Endothelial cell (in vitro differentiated cells): ENCODE measurements around the gene TMC3. TPM values are rescaled to one million over a fixed set of nuclear protein-coding genes. Genes with fewer than 3 reads are reported as not detected.

Source experiments
- DNase-seq: peaks from one replicate; pipeline ENCODE4 v3.0.0; 2021; ENCODE audit warnings: low spot score
- H3K27ac Mint-ChIP-seq: one replicate; pipeline ENCODE4 v1.8.0; 2021; ENCODE audit warnings: mixed read lengths, inconsistent platforms; ENCODE audit not compliant: unreplicated experiment
- H3K27me3 Mint-ChIP-seq: one replicate; pipeline ENCODE4 v1.8.0; 2021; ENCODE audit warnings: mild to moderate bottlenecking, moderate library complexity, mixed read lengths, inconsistent platforms; ENCODE audit not compliant: unreplicated experiment
- H3K36me3 Mint-ChIP-seq: one replicate; pipeline ENCODE4 v1.8.0; 2021; ENCODE audit warnings: mild to moderate bottlenecking, low read depth, mixed read lengths, inconsistent platforms; ENCODE audit not compliant: unreplicated experiment
- H3K4me1 Mint-ChIP-seq: one replicate; pipeline ENCODE4 v1.8.0; 2021; ENCODE audit warnings: mild to moderate bottlenecking, mixed read lengths, inconsistent platforms; ENCODE audit not compliant: unreplicated experiment
- H3K4me3 Mint-ChIP-seq: one replicate; pipeline ENCODE4 v1.8.0; 2021; ENCODE audit warnings: mild to moderate bottlenecking, mixed read lengths, inconsistent platforms; ENCODE audit not compliant: unreplicated experiment
- H3K9me3 Mint-ChIP-seq: one replicate; pipeline ENCODE4 v1.8.0; 2021; ENCODE audit warnings: mixed read lengths, inconsistent platforms; ENCODE audit not compliant: unreplicated experiment
- total RNA-seq: library from RNA; stranded (reverse); fragmentation: NEBNext Ultra II Directional; extraction: Animal tissue kit (Norgen Biotek cat#: 25700); gene quantifications from one replicate; pipeline ENCODE4 v1.2.1, GENCODE V29; 2021; ENCODE audit not compliant: unreplicated experiment
- TF ChIP-seq, protein P1 (sequence below): fragments of 200-600 bp; sonication (generic); IDR thresholded peaks from one replicate; pipeline ENCODE4 v1.5.0; 2021; ENCODE audit warnings: antibody characterized with exemption; ENCODE audit not compliant: unreplicated experiment

The TMC3 gene
- total RNA-seq, 1 donor from 2014 or later, result not detected

DNA sequence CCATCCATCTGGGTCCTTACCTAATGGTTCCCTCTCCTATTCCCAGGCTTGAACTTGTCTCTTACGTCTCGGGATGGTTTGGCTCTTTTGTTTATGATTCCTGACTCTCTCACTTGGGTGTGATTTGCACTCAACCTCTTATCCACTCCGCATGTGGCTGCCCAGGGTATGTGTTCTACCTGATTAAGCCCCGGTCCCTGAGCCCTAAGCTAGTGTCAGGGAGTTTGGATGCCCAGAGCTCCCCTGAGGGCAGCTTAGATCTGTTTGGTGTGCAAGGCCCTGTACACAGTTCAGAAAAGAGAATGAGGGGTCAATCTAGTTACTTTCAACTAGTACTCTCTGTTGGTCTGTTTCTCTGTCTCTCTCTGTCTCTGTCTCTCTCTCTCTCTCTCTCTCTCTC lies 34.2 kb downstream of the TMC3 start:
- no peaks in the 10 kb centered on the region for H3K27me3 Mint-ChIP-seq
- TF ChIP-seq, protein P1, sequence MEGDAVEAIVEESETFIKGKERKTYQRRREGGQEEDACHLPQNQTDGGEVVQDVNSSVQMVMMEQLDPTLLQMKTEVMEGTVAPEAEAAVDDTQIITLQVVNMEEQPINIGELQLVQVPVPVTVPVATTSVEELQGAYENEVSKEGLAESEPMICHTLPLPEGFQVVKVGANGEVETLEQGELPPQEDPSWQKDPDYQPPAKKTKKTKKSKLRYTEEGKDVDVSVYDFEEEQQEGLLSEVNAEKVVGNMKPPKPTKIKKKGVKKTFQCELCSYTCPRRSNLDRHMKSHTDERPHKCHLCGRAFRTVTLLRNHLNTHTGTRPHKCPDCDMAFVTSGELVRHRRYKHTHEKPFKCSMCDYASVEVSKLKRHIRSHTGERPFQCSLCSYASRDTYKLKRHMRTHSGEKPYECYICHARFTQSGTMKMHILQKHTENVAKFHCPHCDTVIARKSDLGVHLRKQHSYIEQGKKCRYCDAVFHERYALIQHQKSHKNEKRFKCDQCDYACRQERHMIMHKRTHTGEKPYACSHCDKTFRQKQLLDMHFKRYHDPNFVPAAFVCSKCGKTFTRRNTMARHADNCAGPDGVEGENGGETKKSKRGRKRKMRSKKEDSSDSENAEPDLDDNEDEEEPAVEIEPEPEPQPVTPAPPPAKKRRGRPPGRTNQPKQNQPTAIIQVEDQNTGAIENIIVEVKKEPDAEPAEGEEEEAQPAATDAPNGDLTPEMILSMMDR, result no peak
- peaks cover 8% of the 10 kb centered on the region for H3K4me1 Mint-ChIP-seq
- no peaks in the 10 kb centered on the region for H3K36me3 Mint-ChIP-seq
- H3K4me3 Mint-ChIP-seq, result no peak overlapping the region
- no peaks in the 10 kb centered on the region for H3K9me3 Mint-ChIP-seq
- no peak for DNase-seq
- no peak overlapping the region for H3K27ac Mint-ChIP-seq

DNA sequence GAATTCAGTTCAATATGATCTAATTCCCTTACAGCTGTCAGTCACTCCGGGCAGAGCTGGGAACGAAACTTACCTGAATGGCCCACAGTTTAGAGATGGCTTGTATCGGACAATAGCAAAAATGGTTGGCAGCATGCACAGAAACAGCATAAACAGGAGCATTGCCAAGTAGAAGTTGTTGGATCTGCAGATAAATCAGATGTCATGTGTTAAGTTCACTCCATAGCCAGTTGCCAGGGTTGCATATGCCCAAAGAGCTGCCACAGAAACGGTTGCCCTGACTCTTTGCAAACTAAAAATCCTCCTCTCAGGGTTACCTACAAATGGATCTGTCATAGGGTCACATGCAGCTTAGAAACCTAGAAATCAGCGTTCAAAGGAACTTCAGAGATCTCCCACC lies 34.7 kb downstream of the TMC3 start:
- Mint-ChIP-seq H3K4me3 (no peak overlapping the region), H3K4me1 (peaks cover 8% of the 10 kb centered on the region), H3K36me3 (no peaks in the 10 kb centered on the region), H3K27me3 (no peaks in the 10 kb centered on the region), H3K27ac (no peak overlapping the region), H3K9me3 (no peaks in the 10 kb centered on the region)
- DNase-seq, result no peak
- TF ChIP-seq, protein P1, result no peak

DNA sequence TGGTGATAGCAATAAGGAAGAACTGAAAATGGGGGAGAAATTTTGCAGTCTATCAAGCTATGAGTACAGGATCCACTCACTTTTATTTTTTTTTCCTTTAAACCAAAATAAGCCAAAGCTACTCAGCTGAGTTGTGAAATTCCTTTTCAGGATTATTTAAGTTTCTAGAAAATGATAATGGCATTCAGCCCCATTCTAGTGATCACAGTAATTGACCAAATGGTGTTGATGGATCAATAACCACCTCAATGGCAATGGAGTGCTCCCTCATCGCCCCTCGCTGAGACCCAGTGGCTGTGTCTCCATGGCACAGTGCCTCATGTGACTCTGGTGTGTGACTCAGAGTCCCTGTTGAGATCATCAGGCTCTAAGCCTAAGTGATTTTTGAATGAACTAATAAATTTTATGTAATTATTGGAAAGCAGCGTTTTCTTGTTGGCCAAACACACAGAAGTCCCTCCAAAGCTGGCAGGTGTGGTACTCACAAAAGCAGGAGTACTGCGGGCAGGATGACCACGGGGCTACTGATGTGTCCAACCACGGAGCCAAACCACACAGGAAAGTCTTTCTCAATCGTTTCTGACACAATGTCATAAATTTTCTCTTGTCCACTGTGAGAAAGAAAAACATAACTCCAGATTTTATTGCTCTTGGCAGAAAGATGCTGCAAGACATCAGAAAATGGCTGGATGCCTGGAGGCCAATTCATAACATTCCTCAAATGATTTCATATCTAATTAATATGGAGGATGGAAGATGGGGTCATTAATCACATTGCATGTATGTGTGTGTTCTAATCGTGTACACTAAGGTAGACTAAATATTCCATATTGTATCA lies 35.6 kb downstream of the TMC3 start:
- H3K4me3 Mint-ChIP-seq, result no peak overlapping the region
- DNase-seq, result no peak
- H3K27me3 Mint-ChIP-seq, result no peaks in the 10 kb centered on the region
- no peaks in the 10 kb centered on the region for H3K9me3 Mint-ChIP-seq
- H3K27ac Mint-ChIP-seq, result no peak overlapping the region
- no peaks in the 10 kb centered on the region for H3K36me3 Mint-ChIP-seq
- H3K4me1 Mint-ChIP-seq, result peaks cover 8% of the 10 kb centered on the region
- TF ChIP-seq, protein P1, result no peak

DNA sequence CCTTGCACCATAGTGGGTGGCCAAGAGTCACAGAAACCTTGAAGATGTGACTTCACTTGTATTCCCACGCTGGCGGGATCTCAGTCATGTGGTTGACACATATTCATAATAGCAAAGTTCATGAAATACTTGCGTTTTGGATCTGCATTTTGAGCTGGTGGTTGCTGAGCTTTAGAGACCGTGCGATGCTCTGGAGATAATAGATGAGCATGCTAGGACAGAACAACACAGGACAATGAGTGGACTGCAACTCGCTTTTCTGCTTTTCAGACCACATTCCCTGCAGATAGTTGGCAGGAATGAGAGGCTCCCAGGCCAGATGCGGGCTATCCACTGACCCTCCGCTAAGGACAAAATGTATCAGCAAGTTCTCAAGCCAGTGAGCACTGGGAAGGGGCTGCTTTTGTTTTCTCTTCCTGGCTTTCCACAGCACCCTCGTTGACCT lies 36.3 kb downstream of the TMC3 start:
- Mint-ChIP-seq H3K27me3 (peaks cover 3% of the 10 kb centered on the region), H3K4me3 (no peak overlapping the region), H3K9me3 (no peaks in the 10 kb centered on the region), H3K4me1 (peaks cover 8% of the 10 kb centered on the region), H3K27ac (no peak overlapping the region), H3K36me3 (peaks cover 4% of the 10 kb centered on the region)
- TF ChIP-seq, protein P1, result no peak
- no peak for DNase-seq

DNA sequence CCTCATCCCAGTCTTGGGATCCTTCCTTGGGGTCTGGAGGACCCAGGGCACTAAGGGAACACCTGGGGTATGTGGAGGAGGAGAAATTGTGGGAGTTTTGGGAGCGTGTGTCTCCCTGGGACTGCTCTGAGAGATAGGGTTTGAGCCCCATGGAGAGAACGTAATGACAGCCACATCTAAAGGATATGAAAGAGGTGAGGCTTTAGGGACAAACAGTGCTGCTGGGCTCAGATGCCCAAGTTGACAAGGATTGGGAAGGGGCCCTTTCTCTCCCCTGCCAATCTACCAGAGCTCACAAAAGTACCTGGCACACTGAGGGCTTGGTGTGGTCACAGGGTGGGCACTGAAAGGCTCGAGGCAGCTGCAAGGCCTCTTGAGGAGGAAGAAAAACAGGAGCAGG lies 36.8 kb downstream of the TMC3 start:
- H3K27ac Mint-ChIP-seq, result no peak overlapping the region
- H3K4me3 Mint-ChIP-seq, result no peak overlapping the region
- DNase-seq, result no peak
- no peaks in the 10 kb centered on the region for H3K9me3 Mint-ChIP-seq
- TF ChIP-seq, protein P1, result no peak
- peaks cover 4% of the 10 kb centered on the region for H3K36me3 Mint-ChIP-seq
- peaks cover 8% of the 10 kb centered on the region for H3K4me1 Mint-ChIP-seq
- H3K27me3 Mint-ChIP-seq, result peaks cover 3% of the 10 kb centered on the region
